ENCODE data around the gene MDP1. TPM values are rescaled to one million over a fixed set of nuclear protein-coding genes. Genes with fewer than 3 reads are reported as not detected.

The MDP1 gene
- total RNA-seq, 4 donors from 2014 or later: 6.9 to 17.1 (median 11.4) TPM

DNA sequence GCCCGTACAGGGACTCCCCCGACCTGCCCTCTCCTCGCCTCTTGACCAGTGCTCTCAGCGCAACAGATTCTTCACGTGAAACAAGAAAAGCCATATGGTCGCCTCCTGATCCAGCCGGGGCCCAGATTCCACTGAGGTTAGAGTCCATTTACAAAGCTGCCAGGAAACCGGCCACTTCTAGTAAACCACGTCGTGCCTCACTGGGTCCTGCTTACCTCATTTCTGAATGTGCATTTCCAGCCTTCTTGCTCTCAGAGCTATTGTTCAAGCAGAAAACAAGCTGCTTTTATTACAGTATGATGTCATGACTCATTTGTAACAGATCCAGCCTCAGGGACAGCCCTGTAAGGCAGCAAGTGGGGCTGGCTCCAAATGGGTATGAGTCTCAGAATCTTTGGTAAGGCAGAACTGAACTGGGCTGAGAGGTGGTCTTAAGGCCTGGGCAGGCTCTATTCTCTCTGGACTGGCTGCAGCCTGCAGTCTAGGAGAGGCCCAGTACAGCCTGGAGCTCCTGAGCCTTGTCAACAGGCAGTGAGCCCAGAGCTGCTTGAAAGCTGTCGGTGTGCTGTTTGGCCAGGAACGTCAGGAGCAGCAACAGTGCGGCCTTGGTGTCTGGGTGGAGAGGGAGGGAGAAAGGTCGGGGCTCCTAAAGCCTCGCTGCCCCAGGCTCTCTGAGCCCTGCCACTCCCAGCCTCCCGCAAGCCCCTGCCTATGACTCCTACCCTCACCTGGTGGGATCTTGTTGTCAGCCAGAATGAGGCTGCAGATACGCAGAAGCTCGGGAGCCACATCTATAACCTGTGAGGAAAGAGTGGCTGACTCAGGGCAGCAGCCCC is 35.7 kb downstream of the MDP1 start:
- 47 to 72% methylated on average over 2 to 4 of the region's 18 CpGs for WGBS, 2 donors (ENCODE audit: low coverage in 1 of 2)
- H3K4me1 ChIP-seq: peaks cover 0 to 14% (median 4%) of the 10 kb centered on the region in 3 donors
- TF ChIP-seq, protein P1, sequence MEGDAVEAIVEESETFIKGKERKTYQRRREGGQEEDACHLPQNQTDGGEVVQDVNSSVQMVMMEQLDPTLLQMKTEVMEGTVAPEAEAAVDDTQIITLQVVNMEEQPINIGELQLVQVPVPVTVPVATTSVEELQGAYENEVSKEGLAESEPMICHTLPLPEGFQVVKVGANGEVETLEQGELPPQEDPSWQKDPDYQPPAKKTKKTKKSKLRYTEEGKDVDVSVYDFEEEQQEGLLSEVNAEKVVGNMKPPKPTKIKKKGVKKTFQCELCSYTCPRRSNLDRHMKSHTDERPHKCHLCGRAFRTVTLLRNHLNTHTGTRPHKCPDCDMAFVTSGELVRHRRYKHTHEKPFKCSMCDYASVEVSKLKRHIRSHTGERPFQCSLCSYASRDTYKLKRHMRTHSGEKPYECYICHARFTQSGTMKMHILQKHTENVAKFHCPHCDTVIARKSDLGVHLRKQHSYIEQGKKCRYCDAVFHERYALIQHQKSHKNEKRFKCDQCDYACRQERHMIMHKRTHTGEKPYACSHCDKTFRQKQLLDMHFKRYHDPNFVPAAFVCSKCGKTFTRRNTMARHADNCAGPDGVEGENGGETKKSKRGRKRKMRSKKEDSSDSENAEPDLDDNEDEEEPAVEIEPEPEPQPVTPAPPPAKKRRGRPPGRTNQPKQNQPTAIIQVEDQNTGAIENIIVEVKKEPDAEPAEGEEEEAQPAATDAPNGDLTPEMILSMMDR (IDR thresholded peaks at IDR 0.05): no peak
- no peak for TF ChIP-seq EP300 (IDR thresholded peaks at IDR 0.05)
- TF ChIP-seq POLR2AphosphoS5 (IDR thresholded peaks at IDR 0.05): peak; percentile 12
- peaks cover 0 to 90% of the 10 kb centered on the region in 2 donors for H3K36me3 ChIP-seq
- no peaks in the 10 kb centered on the region for H3K9me3 ChIP-seq
- ATAC-seq: peak; percentile 69
- H3K27ac ChIP-seq: peak overlapping the region; percentile 26 to 74 (median 72)
- H3K27me3 ChIP-seq: no peaks in the 10 kb centered on the region
- H3K4me3 ChIP-seq: no peak overlapping the region

DNA sequence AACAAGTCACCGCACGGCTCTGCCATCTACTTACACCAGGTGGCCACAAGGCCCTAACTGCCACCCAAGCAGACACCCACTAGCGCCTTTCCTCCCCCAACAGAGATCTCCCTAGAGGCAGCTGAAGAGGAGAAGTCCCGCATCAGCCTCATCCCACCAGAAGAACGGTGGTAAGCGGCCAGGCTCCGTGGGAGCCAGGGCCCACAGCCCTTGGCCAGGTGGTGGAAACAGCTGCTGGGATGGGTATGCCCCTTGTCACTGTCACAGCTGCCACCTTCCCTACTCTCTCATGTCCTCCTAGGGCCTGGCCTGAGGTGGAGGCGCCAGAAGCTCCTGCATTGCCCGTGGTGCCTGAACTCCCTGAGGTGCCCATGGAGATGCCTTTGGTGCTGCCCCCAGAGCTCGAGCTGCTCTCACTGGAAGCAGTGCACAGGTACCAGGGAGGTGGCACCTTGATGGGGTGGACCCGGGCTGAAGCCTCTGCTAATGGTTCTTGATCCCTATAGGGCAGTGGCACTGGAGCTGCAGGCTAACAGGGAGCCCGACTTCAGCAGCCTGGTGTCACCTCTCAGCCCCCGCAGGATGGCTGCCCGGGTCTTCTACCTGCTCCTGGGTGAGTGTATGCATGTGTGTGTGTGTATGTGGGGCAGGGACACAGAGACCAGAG is 36.4 kb downstream of the MDP1 start:
- Histone ChIP-seq H3K36me3 (peaks cover 0 to 82% of the 10 kb centered on the region in 2 donors), H3K9me3 (no peaks in the 10 kb centered on the region), H3K4me3 (no peak overlapping the region), H3K4me1 (peaks cover 0 to 14% (median 4%) of the 10 kb centered on the region in 3 donors), H3K27me3 (no peaks in the 10 kb centered on the region), H3K27ac (peak overlapping the region; percentile 26 to 74 (median 72))
- WGBS, 2 donors (ENCODE audit: low coverage in 1 of 2): 79% methylated on average over 4 of the region's 14 CpGs; no CpG with 5 or more reads in 1 of the 2 donors
- TF ChIP-seq, protein P1 (IDR thresholded peaks at IDR 0.05): no peak
- TF ChIP-seq POLR2A (IDR thresholded peaks at IDR 0.05): no peak
- no peak for TF ChIP-seq EP300 (IDR thresholded peaks at IDR 0.05)
- TF ChIP-seq POLR2AphosphoS5 (IDR thresholded peaks at IDR 0.05): no peak
- no peak for ATAC-seq

GRCh38 chr14:24178399-24179178 is 37.3 kb downstream of the MDP1 start:
- TF ChIP-seq EP300 (IDR thresholded peaks at IDR 0.05): no peak
- TF ChIP-seq, protein P1 (IDR thresholded peaks at IDR 0.05): no peak
- TF ChIP-seq POLR2A (IDR thresholded peaks at IDR 0.05): no peak
- no peak for TF ChIP-seq POLR2AphosphoS5 (IDR thresholded peaks at IDR 0.05)
- H3K4me3 ChIP-seq: no peak overlapping the region
- no peaks in the 10 kb centered on the region for H3K27me3 ChIP-seq
- peaks cover 0 to 14% (median 4%) of the 10 kb centered on the region in 3 donors for H3K4me1 ChIP-seq
- H3K27ac ChIP-seq: peak overlapping the region in 3 of 4 donors; percentile 69 to 74 (median 74)
- peaks cover 0 to 74% of the 10 kb centered on the region in 2 donors for H3K36me3 ChIP-seq
- 80 to 100% methylated on average over 1 of the region's 12 CpGs for WGBS, 2 donors (ENCODE audit: low coverage in 1 of 2)
- no peaks in the 10 kb centered on the region for H3K9me3 ChIP-seq
- ATAC-seq: no peak

- TF ChIP-seq POLR2AphosphoS5 (IDR thresholded peaks at IDR 0.05) (no peak), EP300 (IDR thresholded peaks at IDR 0.05) (no peak), POLR2A (IDR thresholded peaks at IDR 0.05) (no peak)
- TF ChIP-seq, protein P1 (IDR thresholded peaks at IDR 0.05): no peak
- WGBS, 2 donors (ENCODE audit: low coverage in 1 of 2): 91% methylated on average over 5 of the region's 14 CpGs; no CpG with 5 or more reads in 1 of the 2 donors
- Histone ChIP-seq H3K27me3 (no peaks in the 10 kb centered on the region), H3K27ac (no peak overlapping the region), H3K36me3 (peaks cover 0 to 67% of the 10 kb centered on the region in 2 donors), H3K4me3 (no peak overlapping the region), H3K4me1 (peaks cover 0 to 14% (median 4%) of the 10 kb centered on the region in 3 donors), H3K9me3 (no peaks in the 10 kb centered on the region)
- no peak for ATAC-seq
Measured at GRCh38 chr14:24177891-24178290, 38.0 kb downstream of the MDP1 start.
